LNCAP (cell line): ENCODE results near the gene MAOB.

ENCODE experiments used
- CTCF ChIP-seq: fragments of 450-650 bp; IDR thresholded peaks from 2 replicates; pipeline ENCODE4 v1.5.1; 2017; ENCODE audit warnings: mild to moderate bottlenecking

MAOB gene

GRCh38 chrX:43885617-43886016 lies 3.4 kb upstream of the MAOB start:
- no peak for TF ChIP-seq CTCF

DNA sequence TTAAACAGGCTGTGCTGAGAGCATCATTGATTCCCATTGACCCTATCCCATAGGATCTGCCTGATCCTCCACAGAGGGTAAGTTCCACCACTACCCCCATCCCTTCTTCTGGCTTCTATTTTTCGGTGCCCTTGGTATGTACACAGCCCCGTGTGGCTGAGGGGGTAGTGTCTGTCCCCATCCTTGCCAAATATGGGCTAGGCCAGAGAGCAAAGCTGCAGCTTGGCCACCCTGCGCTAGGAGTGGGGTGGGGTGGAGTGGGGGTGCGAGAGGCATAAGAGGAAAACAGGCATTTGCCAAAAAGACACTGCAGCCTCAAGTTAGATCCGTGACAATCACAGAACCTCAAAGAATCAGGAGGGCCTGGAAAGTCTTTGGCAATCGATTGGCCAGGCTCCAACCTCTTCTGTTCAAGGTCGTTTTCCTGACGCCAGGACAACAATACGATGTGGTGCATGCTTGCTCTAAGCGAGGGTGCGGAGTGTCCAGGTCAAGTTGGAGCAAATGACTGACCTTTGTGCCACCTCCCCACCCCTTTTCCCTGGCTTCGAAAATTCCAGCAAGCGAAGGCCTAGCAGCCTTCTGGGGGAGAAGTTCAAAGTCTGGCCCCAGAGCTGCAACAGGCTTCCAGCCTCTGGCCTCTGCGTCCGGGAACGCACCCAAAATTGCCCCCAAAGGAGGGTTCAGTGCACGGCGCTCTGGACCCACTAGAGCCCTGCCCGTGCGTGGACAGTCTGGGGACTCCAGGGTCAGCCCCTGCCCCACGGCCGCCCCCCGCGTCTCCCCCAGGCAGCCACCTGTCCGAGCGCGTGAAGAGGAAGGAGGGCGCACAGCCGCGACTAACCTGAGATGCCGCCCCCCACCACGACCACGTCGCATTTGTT lies 598 bp downstream of the MAOB start:
- TF ChIP-seq CTCF, result no peak

DNA sequence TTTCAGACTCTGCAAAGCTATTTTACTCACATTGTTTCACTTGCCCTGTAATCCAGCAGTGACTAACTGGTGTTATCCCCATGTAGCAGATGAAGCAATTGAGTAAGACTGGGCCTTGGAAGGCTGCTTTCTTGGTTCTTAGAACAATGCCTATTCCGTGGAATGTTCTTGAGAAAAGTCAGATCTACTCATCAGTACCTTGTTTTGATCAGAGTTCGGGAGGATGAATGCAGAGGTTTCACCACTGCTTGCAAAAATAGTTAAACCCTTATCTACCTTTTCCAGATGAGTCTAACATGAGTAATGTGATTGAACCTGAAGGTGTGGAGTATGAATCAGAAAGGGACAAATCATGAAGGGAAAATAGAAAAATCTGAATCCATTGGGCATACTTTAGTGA lies 1.8 kb downstream of the MAOB start:
- TF ChIP-seq CTCF, result no peak

- no peak for TF ChIP-seq CTCF
Observed at GRCh38 chrX:43878906-43879526, 3.2 kb downstream of the MAOB start.

- TF ChIP-seq CTCF, result no peak
Observed at GRCh38 chrX:43876680-43877079, 5.6 kb downstream of the MAOB start.

DNA sequence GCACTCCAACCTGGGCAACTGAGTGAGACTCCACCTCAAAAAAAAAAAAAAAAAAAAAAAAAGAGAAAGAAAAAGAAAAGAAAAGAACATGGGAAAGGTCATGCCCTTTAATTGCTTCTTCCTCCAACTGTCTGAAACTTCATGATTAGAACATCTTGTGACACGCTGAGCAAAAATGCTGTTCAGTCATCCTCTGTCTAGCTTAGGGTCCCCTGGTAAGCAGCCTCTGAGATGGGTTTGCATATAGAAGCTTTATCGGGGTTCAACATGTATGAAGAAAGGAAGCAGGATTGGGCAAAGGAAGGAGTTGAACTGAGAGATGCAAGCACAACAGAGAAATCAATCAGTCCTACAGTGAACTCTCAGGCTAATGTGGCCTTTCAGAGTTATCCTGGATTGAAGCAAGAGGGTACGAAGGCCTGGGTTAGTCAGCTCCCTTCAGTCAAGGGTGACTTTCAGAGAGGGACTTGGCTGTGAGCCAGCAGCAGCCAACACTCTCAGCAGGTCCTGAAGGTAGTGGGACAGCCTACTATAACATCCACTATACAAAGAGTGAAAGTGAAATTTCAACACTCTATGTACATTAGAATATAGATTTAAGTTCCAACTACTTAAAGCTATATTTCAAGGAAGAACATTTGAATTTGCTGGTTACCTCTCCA lies 11.4 kb downstream of the MAOB start:
- no peak for TF ChIP-seq CTCF

DNA sequence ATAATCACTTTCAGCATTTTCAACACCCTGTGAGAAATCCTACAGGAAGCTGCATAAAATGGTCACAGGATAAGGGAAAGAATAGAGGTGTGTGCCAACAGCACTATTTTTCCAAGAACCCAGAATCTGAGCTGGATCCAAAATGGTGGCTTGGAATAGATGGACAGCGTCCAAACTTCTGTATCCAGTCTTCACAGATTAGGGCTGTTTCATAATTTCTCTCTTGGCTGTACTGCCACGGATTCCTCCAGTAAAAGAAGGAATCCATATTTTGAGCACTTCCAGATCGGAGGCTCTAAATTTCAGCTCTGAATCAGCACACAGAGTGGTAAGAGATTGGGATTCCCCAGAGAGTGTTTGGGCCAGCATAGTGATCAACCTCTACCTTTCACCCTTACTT lies 12.2 kb downstream of the MAOB start:
- TF ChIP-seq CTCF, result no peak
